CD4-positive, alpha-beta T cell (primary cell): Measurements from ENCODE around the gene YWHAG. TPM values are rescaled to one million over a fixed set of nuclear protein-coding genes. Genes with fewer than 3 reads are reported as not detected.

Experiments
- ATAC-seq: fragments of 200-7000 bp; cut with Tn5 transposase; one replicate; pipeline ENCODE4 v1.10.0; 2022; ENCODE audit warnings: mild to moderate bottlenecking; ENCODE audit not compliant: poor library complexity
- CTCF ChIA-PET: fragments of 350-600 bp; sonication (Branson Sonifier 250); formaldehyde crosslinking; loops from one replicate; lab custom pipeline; 2021; ENCODE audit warnings: antibody characterized with exemption, inconsistent platforms; lab: Charles Lee
- POLR2A ChIA-PET: fragments of 350-600 bp; sonication (Branson Sonifier 250); formaldehyde crosslinking; loops from one replicate; lab custom pipeline; 2021; ENCODE audit warnings: antibody characterized with exemption, inconsistent platforms; lab: Charles Lee
- DNase-seq, 14 experiments: peaks; one replicate each; pipeline ENCODE4 v3.0.0-alpha.2; 2013 to 2020; ENCODE audit warnings: mixed read lengths in 2 of 14
- H3K27ac ChIP-seq, 2 donors: one replicate each; pipeline versions ENCODE4 v1.5.1 to v1.7.0; 2013; ENCODE audit warnings: low read length in 2 of 2, low read depth in 1 of 2, mild to moderate bottlenecking in 1 of 2
- H3K27me3 ChIP-seq, 2 experiments: 1 replicate in 1 of 2; 2 replicates in 1 of 2; pipeline versions ENCODE4 v1.6.1 to v1.7.0; 2013; ENCODE audit warnings: low read length in 2 of 2, control low read depth in 1 of 2, mild to moderate bottlenecking in 1 of 2, moderate library complexity in 1 of 2; ENCODE audit not compliant: insufficient read depth in 2 of 2, control insufficient read depth in 1 of 2
- H3K36me3 ChIP-seq: one replicate; pipeline ENCODE4 v1.6.1; 2013; ENCODE audit warnings: low read length, control low read depth; ENCODE audit not compliant: insufficient read depth
- H3K4me1 ChIP-seq: one replicate; pipeline ENCODE4 v1.6.1; 2013; ENCODE audit warnings: low read length, control low read depth; ENCODE audit not compliant: insufficient read depth
- H3K4me3 ChIP-seq: one replicate; pipeline ENCODE4 v1.5.1; 2013; ENCODE audit warnings: mild to moderate bottlenecking, low read length, moderate library complexity
- H3K9me3 ChIP-seq, 2 experiments: 1 replicate in 1 of 2; 2 replicates in 1 of 2; pipeline versions ENCODE4 v1.6.1 to v1.7.0; 2013; ENCODE audit warnings: low read length in 2 of 2, mild to moderate bottlenecking in 2 of 2, control low read depth in 1 of 2, moderate library complexity in 1 of 2; ENCODE audit not compliant: control insufficient read depth in 1 of 2, insufficient read depth in 1 of 2
- H3K27ac Mint-ChIP-seq: one replicate; pipeline ENCODE4 v1.8.0; 2020; ENCODE audit warnings: mixed read lengths
- H3K27me3 Mint-ChIP-seq: one replicate; pipeline ENCODE4 v1.8.0; 2021; ENCODE audit warnings: mixed read lengths
- H3K36me3 Mint-ChIP-seq: one replicate; pipeline ENCODE4 v1.8.0; 2021; ENCODE audit warnings: low read depth, mixed read lengths
- H3K4me1 Mint-ChIP-seq: one replicate; pipeline ENCODE4 v1.8.0; 2021; ENCODE audit warnings: low read depth, mixed read lengths
- H3K4me3 Mint-ChIP-seq: one replicate; pipeline ENCODE4 v1.8.0; 2020; ENCODE audit warnings: mild to moderate bottlenecking, mixed read lengths
- H3K9me3 Mint-ChIP-seq: one replicate; pipeline ENCODE4 v1.8.0; 2020; ENCODE audit warnings: mixed read lengths
- intact Hi-C, 2 experiments: fragments of 100-400 bp; cut with DNase I in 1 of 2; cut with micrococcal nuclease in 1 of 2; formaldehyde crosslinking; loops; one replicate each; pipeline versions ENCODE4 v1.15.1 to v1.9.0; 2023 to 2025; cut with DNase I, micrococcal nuclease
- polyA plus RNA-seq, 2 donors: library from polyadenylated mRNA; unstranded; fragments of 120-200 nt; gene quantifications; one replicate each; pipeline ENCODE4 v1.2.1, GENCODE V29; 2013
- total RNA-seq, 174 experiments: library from RNA in 2 of 174; stranded (reverse) in 2 of 174; gene quantifications; one replicate each; pipeline ENCODE4 v1.2.3 and lab custom pipeline; 2021 to 2026
- TF ChIP-seq, protein P1 (sequence below): fragments of 200-600 bp; IDR thresholded peaks from one replicate; pipeline ENCODE4 v1.8.0; 2022; ENCODE audit warnings: antibody characterized with exemption, mild to moderate bottlenecking

Gene YWHAG
- total RNA-seq: 10 to 100 TPM; 23.4 to 24.3 TPM
- polyA plus RNA-seq (2013, experiment 1 of 2): 30.8 TPM
- 27.2 TPM for polyA plus RNA-seq (2013, experiment 2 of 2)
- 36.6 to 463 (median 111) reads per million in 172 experiments for total RNA-seq (lab: John Stamatoyannopoulos, UW)

DNA sequence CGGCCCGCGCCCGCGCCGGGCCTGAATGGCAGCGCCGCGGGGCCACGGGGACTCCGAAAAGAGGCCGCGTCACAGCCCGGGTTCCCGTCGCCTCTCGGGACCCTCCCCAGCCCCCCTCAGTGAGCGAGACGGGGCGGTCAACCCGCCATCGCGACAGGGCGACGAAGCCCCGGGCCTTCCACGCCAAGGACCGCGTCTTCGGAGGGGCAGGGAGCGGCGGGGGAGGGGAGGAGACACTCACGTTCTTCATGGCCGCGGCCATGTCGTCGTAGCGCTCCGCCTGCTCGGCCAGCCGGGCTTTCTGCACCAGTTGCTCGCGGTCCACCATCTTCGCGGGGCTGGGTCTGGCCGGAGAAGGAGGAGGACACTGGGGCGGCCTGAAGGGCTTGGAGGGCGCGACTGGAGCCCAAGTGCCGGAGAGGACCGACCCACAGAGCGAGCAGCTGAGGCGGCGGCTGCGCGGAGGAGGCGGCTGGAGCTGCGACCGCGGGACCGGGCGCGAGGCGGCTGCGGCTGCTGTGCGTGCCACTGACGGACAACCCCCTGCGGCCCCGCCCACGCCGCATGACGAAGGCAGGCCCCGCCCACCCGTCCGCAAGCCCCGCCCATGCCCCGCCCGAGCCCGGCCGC, at the start of gene YWHAG:
YWHAG (minus strand) TSS at position 511 of the 630 bp plus-strand sequence; CDS start at position 328, 183 bp downstream.
- peak; percentile 73 for ATAC-seq
- intact Hi-C loops: loop anchor here (1.0 to 5.0 kb wide), 4 partner anchors 34 to 181 kb away; no protein-coding TSS in a partner anchor
- TF ChIP-seq, protein P1, sequence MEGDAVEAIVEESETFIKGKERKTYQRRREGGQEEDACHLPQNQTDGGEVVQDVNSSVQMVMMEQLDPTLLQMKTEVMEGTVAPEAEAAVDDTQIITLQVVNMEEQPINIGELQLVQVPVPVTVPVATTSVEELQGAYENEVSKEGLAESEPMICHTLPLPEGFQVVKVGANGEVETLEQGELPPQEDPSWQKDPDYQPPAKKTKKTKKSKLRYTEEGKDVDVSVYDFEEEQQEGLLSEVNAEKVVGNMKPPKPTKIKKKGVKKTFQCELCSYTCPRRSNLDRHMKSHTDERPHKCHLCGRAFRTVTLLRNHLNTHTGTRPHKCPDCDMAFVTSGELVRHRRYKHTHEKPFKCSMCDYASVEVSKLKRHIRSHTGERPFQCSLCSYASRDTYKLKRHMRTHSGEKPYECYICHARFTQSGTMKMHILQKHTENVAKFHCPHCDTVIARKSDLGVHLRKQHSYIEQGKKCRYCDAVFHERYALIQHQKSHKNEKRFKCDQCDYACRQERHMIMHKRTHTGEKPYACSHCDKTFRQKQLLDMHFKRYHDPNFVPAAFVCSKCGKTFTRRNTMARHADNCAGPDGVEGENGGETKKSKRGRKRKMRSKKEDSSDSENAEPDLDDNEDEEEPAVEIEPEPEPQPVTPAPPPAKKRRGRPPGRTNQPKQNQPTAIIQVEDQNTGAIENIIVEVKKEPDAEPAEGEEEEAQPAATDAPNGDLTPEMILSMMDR: no peak
- H3K27me3 ChIP-seq: no peaks in the 10 kb centered on the region
- POLR2A ChIA-PET: interaction anchor here (0.6 to 3.4 kb wide), 12 partner anchors 9 to 444 kb away, joined by 3 to 64 read pairs (median 6); partner anchors contain the start of genes HSPB1 and POR
- Mint-ChIP-seq H3K4me3 (peak within 1 kb of the TSS; percentile 96), H3K4me1 (peaks cover 40% of the 10 kb centered on the region), H3K36me3 (peaks cover 40% of the 10 kb centered on the region), H3K9me3 (no peaks in the 10 kb centered on the region), H3K27me3 (no peaks in the 10 kb centered on the region), H3K27ac (peak within 1 kb of the TSS; percentile 90)
- H3K27ac ChIP-seq: peak within 1 kb of the TSS; percentile 93 to 96
- H3K9me3 ChIP-seq: no peaks in the 10 kb centered on the region
- peak in 13 of 14 experiments; percentile 76 to 95 (median 86) for DNase-seq
- CTCF ChIA-PET: interaction anchor here (0.8 to 2.3 kb wide), 4 partner anchors 15 to 44 kb away, joined by 3 to 14 read pairs (median 6); no protein-coding TSS in a partner anchor
- peak within 1 kb of the TSS; percentile 97 for H3K4me3 ChIP-seq
- peaks cover 10% of the 10 kb centered on the region for H3K36me3 ChIP-seq
- H3K4me1 ChIP-seq: peaks cover 28% of the 10 kb centered on the region

GRCh38 chr7:76408121-76408560, 49.4 kb upstream of the YWHAG start:
- Mint-ChIP-seq H3K9me3 (no peaks in the 10 kb centered on the region), H3K27ac (no peak overlapping the region), H3K36me3 (no peaks in the 10 kb centered on the region), H3K27me3 (no peaks in the 10 kb centered on the region), H3K4me3 (no peak overlapping the region), H3K4me1 (no peaks in the 10 kb centered on the region)
- ATAC-seq: no peak
- H3K27me3 ChIP-seq: no peaks in the 10 kb centered on the region
- H3K27ac ChIP-seq: no peak overlapping the region
- DNase-seq: no peak
- no peaks in the 10 kb centered on the region for H3K4me1 ChIP-seq
- H3K9me3 ChIP-seq: no peaks in the 10 kb centered on the region
- intact Hi-C loops: no loop called here
- H3K36me3 ChIP-seq: no peaks in the 10 kb centered on the region
- POLR2A ChIA-PET: no interaction called here
- TF ChIP-seq, protein P1: no peak
- CTCF ChIA-PET: no interaction called here
- H3K4me3 ChIP-seq: no peak overlapping the region

DNA sequence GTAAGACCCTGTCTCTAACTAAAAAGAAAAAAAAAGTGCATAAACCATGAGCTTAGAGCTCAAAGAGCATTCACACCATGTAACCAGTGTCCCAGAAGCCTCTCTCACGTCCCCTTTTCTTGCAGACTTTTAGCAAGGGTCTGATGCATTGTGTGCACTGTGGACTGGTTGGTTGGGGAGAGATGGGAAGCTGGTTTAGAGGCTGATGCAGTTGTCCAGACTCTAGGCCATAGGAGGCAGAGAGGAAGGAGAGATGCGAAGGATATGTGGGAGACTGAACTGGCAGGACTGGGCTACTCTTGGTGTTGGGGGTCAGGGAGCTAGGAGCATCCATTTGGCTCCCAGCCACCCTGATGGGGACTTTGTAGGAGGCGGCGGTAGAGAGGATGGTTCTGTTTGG, 48.9 kb upstream of the YWHAG start:
- ChIA-PET POLR2A (no interaction called here), CTCF (no interaction called here)
- intact Hi-C loops: no loop called here
- Histone ChIP-seq H3K4me1 (no peaks in the 10 kb centered on the region), H3K36me3 (no peaks in the 10 kb centered on the region), H3K9me3 (no peaks in the 10 kb centered on the region), H3K27ac (no peak overlapping the region), H3K27me3 (no peaks in the 10 kb centered on the region), H3K4me3 (no peak overlapping the region)
- Mint-ChIP-seq H3K9me3 (no peaks in the 10 kb centered on the region), H3K4me1 (no peaks in the 10 kb centered on the region), H3K27ac (no peak overlapping the region), H3K4me3 (no peak overlapping the region), H3K36me3 (no peaks in the 10 kb centered on the region), H3K27me3 (no peaks in the 10 kb centered on the region)
- TF ChIP-seq, protein P1: no peak
- ATAC-seq (no peak), DNase-seq (no peak)
